K562 (cell line): ENCODE data around the gene NIPBL. TPM values are rescaled to one million over a fixed set of nuclear protein-coding genes. Genes with fewer than 3 reads are reported as not detected.
A peak's percentile ranks its signal among the peaks of the same experiment; 100 is the strongest.
"Not testable (repeated sequence)": the region's sequence is repeated elsewhere in the genome, so short reads cannot be mapped to it uniquely, and the experiment has no call there.

ENCODE experiments used
- ATAC-seq: fragments of 200-7000 bp; cut with Tn5 transposase; 3 replicates; pipeline ENCODE4 v1.9.1; 2020; ENCODE audit warnings: moderate library complexity
- BruUV-seq: library from RNA; stranded (reverse); fragments of 400-500 nt; replicated peaks from 2 replicates; lab custom pipeline; 2021; lab: Mats Ljungman, UMichigan
- CTCF ChIA-PET: fragments of 300-600 bp; formaldehyde crosslinking; extraction: SDS; loops from one replicate; lab custom pipeline; 2021; ENCODE audit warnings: low intra/inter-chr PET ratio; lab: Yijun Ruan, JAX
- POLR2A ChIA-PET: fragments of 300-600, 350-650 bp; sonication (Branson Sonifier 250); formaldehyde crosslinking; extraction: SDS; loops from one replicate; lab custom pipeline; 2021; ENCODE audit warnings: antibody characterized with exemption, inconsistent platforms; lab: Yijun Ruan, JAX
- DNase-seq, 4 experiments: peaks; one replicate each; pipeline versions ENCODE4 v3.0.0 to v3.0.0-alpha.2; 2011 to 2018; ENCODE audit warnings: low spot score in 3 of 4, mixed read lengths in 3 of 4; ENCODE audit errors: extremely low read depth in 1 of 4
- FAIRE-seq: peaks from 2 replicates; lab custom pipeline; 2011; peaks lifted over from hg19 to GRCh38; lab: Jason Lieb, UNC
- H2AFZ ChIP-seq: 2 replicates; pipeline ENCODE4 v1.6.0; 2011; ENCODE audit warnings: low read depth, low read length, control low read depth, inconsistent platforms
- H3K27ac ChIP-seq: fragments of 200-600 bp; 3 replicates; pipeline ENCODE4 v1.8.0; 2011; ENCODE audit warnings: low read depth, mild to moderate bottlenecking, control low read depth, inconsistent platforms, low read length, moderate library complexity, mixed read lengths; ENCODE audit errors: extremely low read depth
- H3K27me3 ChIP-seq, 2 experiments: fragments of 300-600 bp in 1 of 2; 2 replicates in 1 of 2; 3 replicates in 1 of 2; pipeline versions ENCODE4 v1.6.0 to v1.8.0; 2011; ENCODE audit warnings: inconsistent platforms in 2 of 2, low read length in 2 of 2, mild to moderate bottlenecking in 1 of 2, mixed read lengths in 1 of 2, moderate library complexity in 1 of 2; ENCODE audit not compliant: control insufficient read depth in 2 of 2, insufficient read depth in 2 of 2
- H3K36me3 ChIP-seq: fragments of 300-600 bp; 3 replicates; pipeline ENCODE4 v1.8.0; 2011; ENCODE audit warnings: mild to moderate bottlenecking, low read length, inconsistent platforms; ENCODE audit not compliant: control insufficient read depth, insufficient read depth
- H3K4me1 ChIP-seq, 2 experiments: fragments of 200-600 bp in 1 of 2; replicated peaks in 1 of 2; 2 replicates in 1 of 2; 3 replicates in 1 of 2; pipeline versions ENCODE4 v1.5.1 to v1.8.0; 2011; ENCODE audit warnings: inconsistent platforms in 2 of 2, low read length in 2 of 2, mild to moderate bottlenecking in 1 of 2, mixed read lengths in 1 of 2, moderate library complexity in 1 of 2; ENCODE audit not compliant: control insufficient read depth in 2 of 2, insufficient read depth in 2 of 2
- H3K4me2 ChIP-seq: 2 replicates; pipeline ENCODE4 v1.6.1; 2011; ENCODE audit warnings: low read length, control low read depth, inconsistent platforms, mixed read lengths; ENCODE audit not compliant: insufficient read depth
- H3K4me3 ChIP-seq: fragments of 200-600 bp; sonication (generic), shearing (Covaris generic); 2 replicates; pipeline ENCODE4 v1.5.1; 2016; ENCODE audit warnings: control low read depth, inconsistent platforms
- H3K79me2 ChIP-seq: fragments of 200-600 bp; 3 replicates; pipeline ENCODE4 v1.8.0; 2011; ENCODE audit warnings: low read length, inconsistent platforms; ENCODE audit not compliant: control insufficient read depth, insufficient read depth
- H3K9ac ChIP-seq, 2 experiments: 2 replicates each; pipeline versions ENCODE4 v1.6.0 to v1.6.1; 2011; ENCODE audit warnings: low read depth in 2 of 2, low read length in 2 of 2, control low read depth in 1 of 2, inconsistent platforms in 1 of 2, mild to moderate bottlenecking in 1 of 2, mixed read lengths in 1 of 2; ENCODE audit not compliant: insufficient read depth in 1 of 2
- H3K9me1 ChIP-seq: one replicate; pipeline ENCODE4 v1.6.0; 2011; ENCODE audit warnings: inconsistent platforms, mild to moderate bottlenecking, low read length, moderate library complexity; ENCODE audit not compliant: control insufficient read depth, insufficient read depth
- H3K9me3 ChIP-seq: replicated peaks from 2 replicates; pipeline ENCODE4 v1.5.1; 2011; ENCODE audit warnings: low read depth, low read length, inconsistent platforms; ENCODE audit not compliant: control insufficient read depth, insufficient read depth
- H4K20me1 ChIP-seq: replicated peaks from 2 replicates; pipeline ENCODE4 v1.6.1; 2011; ENCODE audit warnings: low read length, inconsistent platforms, mixed read lengths; ENCODE audit not compliant: control insufficient read depth, insufficient read depth
- C11orf30 ChIP-seq: fragments of 450-650 bp; IDR thresholded peaks from 2 replicates; pipeline ENCODE4 v1.6.1; 2016; ENCODE audit warnings: low read depth, mild to moderate bottlenecking
- ELF4 ChIP-seq: fragments of 450-650 bp; formaldehyde crosslinking; IDR thresholded peaks from 2 replicates; pipeline ENCODE4 v1.4.0; 2022; ENCODE audit warnings: missing genetic modification characterization
- EZH2 ChIP-seq: IDR thresholded peaks from 2 replicates; pipeline ENCODE4 v1.6.1; 2012; ENCODE audit warnings: low read depth, mild to moderate bottlenecking, inconsistent platforms, low read length, borderline replicate concordance
- FOXK2 ChIP-seq, 2 experiments: fragments of 450-650 bp; IDR thresholded peaks in 1 of 2; conservative IDR thresholded peaks in 1 of 2; 2 replicates each; pipeline ENCODE4 v1.6.1; 2016; ENCODE audit warnings: low read depth in 2 of 2, mild to moderate bottlenecking in 1 of 2
- KLF16 ChIP-seq: IDR thresholded peaks from 2 replicates; pipeline ENCODE4 v1.6.1; 2016; ENCODE audit warnings: antibody characterized with exemption
- MAFF ChIP-seq: IDR thresholded peaks from 2 replicates; pipeline ENCODE4 v1.6.1; 2012; ENCODE audit warnings: low read length, improper control_type of control experiment
- MAFG ChIP-seq: fragments of 450-650 bp; conservative IDR thresholded peaks from 2 replicates; pipeline ENCODE4 v1.6.1; 2016; ENCODE audit warnings: missing genetic modification characterization, missing compliant biosample characterization
- MAFK ChIP-seq: IDR thresholded peaks from 2 replicates; pipeline ENCODE4 v1.6.1; 2011; ENCODE audit warnings: low read length, improper control_type of control experiment
- ZBTB1 ChIP-seq: sonication (generic); formaldehyde crosslinking; IDR thresholded peaks from 2 replicates; pipeline ENCODE4 v1.8.1; 2023; ENCODE audit warnings: missing genetic modification reagents, low read depth, mild to moderate bottlenecking, borderline replicate concordance
- ZBTB7A ChIP-seq: IDR thresholded peaks from 2 replicates; pipeline ENCODE4 v1.6.1; 2011; ENCODE audit warnings: low read depth, mild to moderate bottlenecking, low read length, moderate library complexity, borderline replicate concordance; ENCODE audit not compliant: control insufficient read depth
- ZNF316 ChIP-seq: fragments of 450-650 bp; IDR thresholded peaks from 2 replicates; pipeline ENCODE4 v1.6.1; 2016
- ZNF354B ChIP-seq: fragments of 250-450 bp; sonication (Bioruptor Pico); IDR thresholded peaks from 2 replicates; pipeline ENCODE4 v1.4.0; 2020
- WGBS: fragments of 100-300 bp; shearing (Covaris generic); methylation state at CpG from one replicate; pipeline ENCODE4 v1.1.6; 2016; ENCODE audit warnings: low coverage, mixed read lengths; ENCODE audit not compliant: insufficient coverage; ENCODE audit errors: missing lambda C conversion rate; 5-methylcytosine and 5-hydroxymethylcytosine counted together
- in situ Hi-C: fragments of 300-500 bp; cut with MboI; formaldehyde crosslinking; loops from 4 replicates; pipeline ENCODE4 v1.15.0; 2018; ENCODE audit warnings: inconsistent platforms, mixed read lengths
- intact Hi-C: fragments of 100-400 bp; cut with micrococcal nuclease; formaldehyde crosslinking; loops from 2 replicates; pipeline ENCODE4 v1.14.2; 2022
- polyA plus RNA-seq, 8 experiments: library from polyadenylated mRNA; depleted of rRNA in 4 of 8; stranded (reverse) in 5 of 8; unstranded in 3 of 8; fragments of >200 nt; fragmentation: Nextera tagmentation in 2 of 8; fragmentation: Illumina TruSeq in 1 of 8; extraction: Ambion mirVana in 2 of 8; extraction: Trizol in 1 of 8; gene quantifications; 2 replicates each; pipeline versions ENCODE4 v1.2.1 to v1.2.3, GENCODE V29; 2011 to 2014; ENCODE audit warnings: inconsistent platforms in 1 of 8, missing spikeins in 1 of 8
- total RNA-seq, 7 experiments: library from RNA; depleted of rRNA in 6 of 7; stranded (reverse); fragments of >200 nt in 6 of 7; fragmentation: Illumina TruSeq in 2 of 7; extraction: Trizol in 2 of 7; gene quantifications; 2 replicates each; pipeline versions ENCODE4 v1.2.1 to v1.2.3, GENCODE V29; 2011 to 2021; ENCODE audit warnings: low replicate concordance in 1 of 7
- TF ChIP-seq, protein P1 (sequence below): sonication (generic); formaldehyde crosslinking; IDR thresholded peaks from 2 replicates; pipeline ENCODE4 v1.8.1; 2023; ENCODE audit warnings: mild to moderate bottlenecking, missing genetic modification reagents

NIPBL gene
- total and polyA plus RNA-seq, 9 of the 15 experiments (the other 6 are each of a cell fraction or from before 2014, with no cell fraction given), result 12.9 to 56.7 (median 38.9) TPM

DNA sequence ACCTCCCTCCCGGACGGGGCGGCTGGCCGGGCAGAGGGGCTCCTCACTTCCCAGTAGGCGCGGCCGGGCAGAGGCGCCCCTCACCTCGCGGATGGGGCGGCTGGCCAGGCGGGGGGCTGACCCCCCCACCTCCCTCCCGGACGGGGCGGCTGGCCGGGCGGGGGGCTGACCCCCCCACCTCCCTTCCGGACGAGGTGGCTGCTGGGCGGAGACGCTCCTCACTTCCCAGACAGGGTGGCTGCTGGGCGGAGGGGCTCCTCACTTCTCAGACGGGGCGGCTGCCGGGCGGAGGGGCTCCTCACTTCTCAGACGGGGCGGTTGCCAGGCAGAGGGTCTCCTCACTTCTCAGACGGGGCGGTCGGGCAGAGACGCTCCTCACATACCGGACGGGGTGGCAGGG, 136.6 kb downstream of the NIPBL start:
- ATAC-seq, in situ Hi-C loops, H3K79me2 ChIP-seq, DNase-seq, FAIRE-seq, CTCF ChIA-PET, H3K27ac ChIP-seq, H3K9me1 ChIP-seq, H3K9ac ChIP-seq, BruUV-seq, H3K4me3 ChIP-seq, intact Hi-C loops, H3K4me1 ChIP-seq, POLR2A ChIA-PET, H3K27me3 ChIP-seq, H4K20me1 ChIP-seq, H3K4me2 ChIP-seq, H3K9me3 ChIP-seq, H2AFZ ChIP-seq: not testable (repeated sequence)
- TF ChIP-seq, protein P1, sequence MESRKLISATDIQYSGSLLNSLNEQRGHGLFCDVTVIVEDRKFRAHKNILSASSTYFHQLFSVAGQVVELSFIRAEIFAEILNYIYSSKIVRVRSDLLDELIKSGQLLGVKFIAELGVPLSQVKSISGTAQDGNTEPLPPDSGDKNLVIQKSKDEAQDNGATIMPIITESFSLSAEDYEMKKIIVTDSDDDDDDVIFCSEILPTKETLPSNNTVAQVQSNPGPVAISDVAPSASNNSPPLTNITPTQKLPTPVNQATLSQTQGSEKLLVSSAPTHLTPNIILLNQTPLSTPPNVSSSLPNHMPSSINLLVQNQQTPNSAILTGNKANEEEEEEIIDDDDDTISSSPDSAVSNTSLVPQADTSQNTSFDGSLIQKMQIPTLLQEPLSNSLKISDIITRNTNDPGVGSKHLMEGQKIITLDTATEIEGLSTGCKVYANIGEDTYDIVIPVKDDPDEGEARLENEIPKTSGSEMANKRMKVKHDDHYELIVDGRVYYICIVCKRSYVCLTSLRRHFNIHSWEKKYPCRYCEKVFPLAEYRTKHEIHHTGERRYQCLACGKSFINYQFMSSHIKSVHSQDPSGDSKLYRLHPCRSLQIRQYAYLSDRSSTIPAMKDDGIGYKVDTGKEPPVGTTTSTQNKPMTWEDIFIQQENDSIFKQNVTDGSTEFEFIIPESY, result 0 out of 2 replicates have a peak, but pooled peaks have one; percentile 6
- 100% methylated on average over 6 of the region's 34 CpGs for WGBS
- peaks cover 58% of the 10 kb centered on the region for H3K36me3 ChIP-seq

DNA sequence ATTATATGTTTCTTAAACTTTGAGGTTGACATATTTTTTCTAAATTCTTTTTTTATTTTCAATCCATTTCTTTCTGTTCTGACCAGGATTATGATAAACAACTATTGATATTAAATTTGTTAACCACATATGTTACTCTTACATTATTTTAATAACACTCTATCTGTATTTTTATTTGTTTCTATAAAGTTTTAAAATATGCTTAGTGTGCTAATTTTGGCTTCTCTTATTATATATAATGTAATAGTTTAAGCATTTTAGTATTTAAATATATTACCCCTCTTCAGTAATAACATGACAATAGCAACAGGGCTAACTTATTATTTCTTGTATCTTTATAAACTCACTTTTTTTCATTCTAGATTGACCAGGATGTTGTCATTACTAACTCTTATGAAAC, 137.8 kb downstream of the NIPBL start:
- H2AFZ ChIP-seq, result no peak overlapping the region
- DNase-seq, result no peak
- no TSS peak for BruUV-seq
- no peaks in the 10 kb centered on the region for H4K20me1 ChIP-seq
- H3K4me1 ChIP-seq, result no peaks in the 10 kb centered on the region
- H3K9me3 ChIP-seq, result no peaks in the 10 kb centered on the region
- intact Hi-C loops, result no loop called here
- H3K9ac ChIP-seq, result no peak overlapping the region
- peaks cover 57% of the 10 kb centered on the region for H3K36me3 ChIP-seq
- TF ChIP-seq FOXK2 (conservative IDR thresholded peaks at IDR 0.05 in 1 of 2, IDR thresholded peaks at IDR 0.05 in 1 of 2; ENCODE audit: low read depth in 2 of 2) (no peak), ZNF316 (peak; percentile 96), MAFF (peak; percentile 64; the same call in 1 of the 2 replicates), C11orf30 (peak; percentile 89), MAFG (tag) (peak; percentile 77), MAFK (peak; percentile 71; the same call in 1 of the 2 replicates), ELF4 (CRISPR knock-in tag) (no peak), ZBTB7A (no peak), ZBTB1 (CRISPR knock-in tag) (no peak), EZH2 (no peak), ZNF354B (CRISPR knock-in tag) (no peak), KLF16 (no peak)
- TF ChIP-seq, all 486 proteins: peak for 5
- no peak overlapping the region for H3K4me2 ChIP-seq
- in situ Hi-C loops, result no loop called here
- H3K4me3 ChIP-seq, result no peak overlapping the region
- ATAC-seq, result no peak
- no peaks in the 10 kb centered on the region for H3K9me1 ChIP-seq
- CTCF ChIA-PET, result no interaction called here
- H3K27ac ChIP-seq, result no peak overlapping the region
- no peaks in the 10 kb centered on the region for H3K79me2 ChIP-seq
- POLR2A ChIA-PET, result no interaction called here
- H3K27me3 ChIP-seq, result no peaks in the 10 kb centered on the region
- FAIRE-seq, result no peak
